ENCODE results near the gene ADAMTSL5. TPM values are rescaled to one million over a fixed set of nuclear protein-coding genes. Genes with fewer than 3 reads are reported as not detected.

Gene ADAMTSL5
- total and polyA plus RNA-seq, 2 of the 8 experiments (the other 6 are each of a cell fraction or from before 2014, with no cell fraction given): 0.82 to 0.99 TPM

- H3K14ac ChIP-seq (ENCODE audit: insufficient read length): no peak within 1 kb of the TSS
- H3K9me3 ChIP-seq (ENCODE audit: insufficient read depth in 2 of 2, low read depth in 1 of 2, low read length in 1 of 2): no peaks in the 10 kb centered on the region
- DNase-seq (ENCODE audit: low read depth in 1 of 2, low spot score in 2 of 2): no peak
- H2BK15ac ChIP-seq (ENCODE audit: low read length): no peak within 1 kb of the TSS
- peak within 1 kb of the TSS; percentile 96; the same call in 1 of the 2 replicates for H2AFZ ChIP-seq (ENCODE audit: low read length)
- H3K18ac ChIP-seq (ENCODE audit: extremely low read depth, low read length): peak within 1 kb of the TSS; percentile 62
- H3K4me1 ChIP-seq (replicated peaks in 1 of 4; ENCODE audit: control insufficient read depth in 3 of 4, insufficient read depth in 4 of 4, low read length in 3 of 4): peaks cover 0 to 5% (median 2%) of the 10 kb centered on the region in 4 experiments; a peak in 4 of 7 replicates
- H4K5ac ChIP-seq (ENCODE audit: insufficient read length, low read depth, low read length): peak within 1 kb of the TSS; percentile 86
- 0 out of 2 replicates have a peak within 1 kb of the TSS, but pooled peaks have one; percentile 44 for H2BK12ac ChIP-seq (ENCODE audit: low read depth, low read length)
- 8% methylated on average over 31 of the region's 73 CpGs; no CpG with 5 or more reads in 1 of the 2 experiments for WGBS, 2 experiments (ENCODE audit: extremely low coverage in 1 of 2, insufficient coverage in 1 of 2, insufficient read length in 1 of 2, insufficient replicate concordance in 2 of 2, low coverage in 1 of 2, low lambda C conversion rate in 2 of 2, missing lambda C conversion rate in 1 of 2)
- peaks cover 0 to 3% of the 10 kb centered on the region in 2 experiments for H4K20me1 ChIP-seq (replicated peaks in 1 of 2; ENCODE audit: control insufficient read depth in 1 of 2, insufficient read depth in 2 of 2, low read length in 2 of 2)
- H2BK120ac ChIP-seq (replicated peaks; ENCODE audit: low read depth, low read length): no peak within 1 kb of the TSS
- CTCF ChIA-PET (ENCODE audit: partially characterized antibody): interaction anchor here (0.6 to 1.3 kb wide), 4 partner anchors 13 to 730 kb away, joined by 4 to 7 read pairs (median 4); no protein-coding TSS in a partner anchor
- H3K23me2 ChIP-seq (ENCODE audit: low read depth, low read length): peaks cover 7% of the 10 kb centered on the region; the same call in 1 of the 2 replicates
- no peak within 1 kb of the TSS for H2AK5ac ChIP-seq (ENCODE audit: low read depth, low read length)
- H3K9ac ChIP-seq (replicated peaks in 1 of 4; ENCODE audit: extremely low read depth in 1 of 4, low read depth in 3 of 4, low read length in 3 of 4): peak within 1 kb of the TSS; percentile 5 to 69 (median 47); a peak in 5 of 7 replicates
- POLR2A ChIA-PET (ENCODE audit: partially characterized antibody): interaction anchor here (0.6 to 1.9 kb wide), 7 partner anchors 11 to 123 kb away, joined by 3 to 8 read pairs (median 4); no protein-coding TSS in a partner anchor
- peaks cover 3 to 17% (median 9%) of the 10 kb centered on the region in 4 experiments; a peak in 6 of 7 replicates for H3K27me3 ChIP-seq (replicated peaks in 1 of 4; ENCODE audit: control insufficient read depth in 3 of 4, extremely low read depth in 1 of 4, insufficient read depth in 3 of 4, low read length in 3 of 4)
- peak within 1 kb of the TSS; percentile 73 for H4K8ac ChIP-seq (ENCODE audit: extremely low read depth, insufficient read depth, low read length)
- no peaks in the 10 kb centered on the region for H3K79me2 ChIP-seq (ENCODE audit: control insufficient read depth in 1 of 2, insufficient read depth in 2 of 2, low read length in 2 of 2)
- H3K4me3 ChIP-seq (ENCODE audit: extremely low read depth in 1 of 4, insufficient read depth in 2 of 4, low read depth in 3 of 4, low read length in 4 of 4): peak within 1 kb of the TSS; percentile 52 to 80 (median 74)
- no peak within 1 kb of the TSS for H3K23ac ChIP-seq (ENCODE audit: insufficient read length)
- H3K79me1 ChIP-seq (ENCODE audit: low read depth, low read length): no peaks in the 10 kb centered on the region
- H3K27ac ChIP-seq (ENCODE audit: low read depth, low read length): peak within 1 kb of the TSS; percentile 58; the same call in 1 of the 2 replicates
- peak within 1 kb of the TSS; percentile 36 for H3K56ac ChIP-seq (replicated peaks; ENCODE audit: insufficient read length, low read depth, low read length)
- H2BK5ac ChIP-seq (ENCODE audit: low read depth, low read length): peak within 1 kb of the TSS; percentile 66; the same call in 1 of the 2 replicates
- H3K4me2 ChIP-seq (ENCODE audit: insufficient read depth in 1 of 2, low read depth in 2 of 2, low read length in 2 of 2): peak within 1 kb of the TSS; percentile 66 to 89
- H3K36me3 ChIP-seq (ENCODE audit: control insufficient read depth in 2 of 4, insufficient read depth in 4 of 4, low read length in 3 of 4): no peaks in the 10 kb centered on the region
- peak within 1 kb of the TSS; percentile 40 for H4K91ac ChIP-seq (replicated peaks; ENCODE audit: insufficient read length, low read length)
- no peak within 1 kb of the TSS for H2BK20ac ChIP-seq (ENCODE audit: low read length)
- no peak for FAIRE-seq
- H3K4ac ChIP-seq (replicated peaks; ENCODE audit: insufficient read length, low read depth, low read length): peak within 1 kb of the TSS; percentile 85
- TF ChIP-seq SRF (IDR thresholded peaks at IDR 0.05; ENCODE audit: low read depth, low read length) (no peak), SP4 (IDR thresholded peaks at IDR 0.05; ENCODE audit: low read length) (peak; percentile 4; the same call in 1 of the 2 replicates)
Measured at GRCh38 chr19:1491114-1491848, 21.5 kb downstream of the ADAMTSL5 start, which contains the start of gene REEP6. REEP6 (plus strand) TSS chr19:1491181; CDS start chr19:1491270, 89 bp downstream.
